AG09319 (cell line): ENCODE results near the gene SLC9A9.
A peak's percentile ranks its signal among the peaks of the same experiment; 100 is the strongest.

Experiments
- DNase-seq: peaks from one replicate; pipeline ENCODE4 v3.0.0-alpha.2; 2010; ENCODE audit warnings: low read depth; ENCODE audit errors: extremely low read depth
- TF ChIP-seq, protein P1 (sequence below): IDR thresholded peaks from 2 replicates; pipeline ENCODE4 v1.5.1; 2011; ENCODE audit warnings: low read depth, mild to moderate bottlenecking, inconsistent platforms, low read length, moderate library complexity

SLC9A9 gene

DNA sequence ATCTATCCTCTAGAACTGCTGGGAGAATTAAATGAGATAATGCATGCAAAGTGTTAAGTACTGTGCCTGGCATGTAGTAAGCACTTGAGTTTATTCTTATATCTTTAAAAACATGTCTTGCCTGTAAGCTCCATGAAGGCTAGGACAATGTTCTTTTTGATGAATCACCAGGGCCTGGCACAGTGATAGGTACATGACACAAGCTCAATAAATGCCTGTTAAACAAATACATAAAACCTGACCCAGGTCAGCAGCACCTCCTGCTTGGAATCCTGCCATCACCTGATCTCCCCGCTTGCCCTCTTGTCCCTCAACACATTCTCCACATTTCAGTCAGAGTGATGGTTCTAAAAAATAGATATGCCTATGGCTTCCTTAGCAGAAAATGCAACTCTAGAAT, 541.9 kb downstream of the SLC9A9 start:
- DNase-seq, result no peak
- TF ChIP-seq, protein P1, sequence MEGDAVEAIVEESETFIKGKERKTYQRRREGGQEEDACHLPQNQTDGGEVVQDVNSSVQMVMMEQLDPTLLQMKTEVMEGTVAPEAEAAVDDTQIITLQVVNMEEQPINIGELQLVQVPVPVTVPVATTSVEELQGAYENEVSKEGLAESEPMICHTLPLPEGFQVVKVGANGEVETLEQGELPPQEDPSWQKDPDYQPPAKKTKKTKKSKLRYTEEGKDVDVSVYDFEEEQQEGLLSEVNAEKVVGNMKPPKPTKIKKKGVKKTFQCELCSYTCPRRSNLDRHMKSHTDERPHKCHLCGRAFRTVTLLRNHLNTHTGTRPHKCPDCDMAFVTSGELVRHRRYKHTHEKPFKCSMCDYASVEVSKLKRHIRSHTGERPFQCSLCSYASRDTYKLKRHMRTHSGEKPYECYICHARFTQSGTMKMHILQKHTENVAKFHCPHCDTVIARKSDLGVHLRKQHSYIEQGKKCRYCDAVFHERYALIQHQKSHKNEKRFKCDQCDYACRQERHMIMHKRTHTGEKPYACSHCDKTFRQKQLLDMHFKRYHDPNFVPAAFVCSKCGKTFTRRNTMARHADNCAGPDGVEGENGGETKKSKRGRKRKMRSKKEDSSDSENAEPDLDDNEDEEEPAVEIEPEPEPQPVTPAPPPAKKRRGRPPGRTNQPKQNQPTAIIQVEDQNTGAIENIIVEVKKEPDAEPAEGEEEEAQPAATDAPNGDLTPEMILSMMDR, result no peak

- DNase-seq, result peak; percentile 66
- TF ChIP-seq, protein P1, result no peak
Measured at GRCh38 chr3:143302638-143303171, 545.6 kb downstream of the SLC9A9 start.

GRCh38 chr3:143301031-143301901, 547.0 kb downstream of the SLC9A9 start:
- TF ChIP-seq, protein P1, result no peak
- no peak for DNase-seq

DNA sequence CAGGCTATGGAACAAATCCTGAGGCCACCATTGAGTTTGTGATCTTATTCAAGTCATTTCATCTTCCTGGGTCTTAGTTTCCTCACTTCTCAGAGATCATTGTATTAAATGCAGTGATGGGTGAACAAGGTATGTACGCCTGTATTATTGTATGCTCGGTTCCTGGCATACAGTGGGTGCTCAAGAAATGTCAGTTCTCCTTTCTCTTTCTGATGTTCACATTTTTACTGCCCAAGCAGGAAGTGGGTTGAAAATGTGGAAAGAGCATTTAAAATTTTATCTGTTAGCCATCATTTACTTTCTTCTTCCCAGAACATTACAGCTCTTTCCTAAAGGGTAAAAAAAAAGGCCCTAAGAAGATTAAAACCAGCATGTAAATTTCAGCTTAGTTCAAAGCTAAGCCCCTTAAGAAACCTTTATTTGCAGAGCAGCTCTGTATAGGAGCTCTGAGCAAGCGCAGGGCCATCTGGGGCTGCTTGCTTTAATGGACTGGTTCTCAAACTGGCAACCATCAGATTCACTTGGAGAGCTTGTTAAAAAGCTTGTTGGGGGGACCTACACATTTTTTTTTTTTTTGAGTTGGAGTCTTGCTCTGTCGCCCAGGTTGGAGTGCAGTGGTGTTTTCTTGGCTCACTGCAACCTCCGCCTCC, 549.3 kb downstream of the SLC9A9 start:
- no peak for DNase-seq
- TF ChIP-seq, protein P1, result no peak

GRCh38 chr3:143298380-143298779, 549.9 kb downstream of the SLC9A9 start:
- no peak for DNase-seq
- TF ChIP-seq, protein P1, result no peak

DNA sequence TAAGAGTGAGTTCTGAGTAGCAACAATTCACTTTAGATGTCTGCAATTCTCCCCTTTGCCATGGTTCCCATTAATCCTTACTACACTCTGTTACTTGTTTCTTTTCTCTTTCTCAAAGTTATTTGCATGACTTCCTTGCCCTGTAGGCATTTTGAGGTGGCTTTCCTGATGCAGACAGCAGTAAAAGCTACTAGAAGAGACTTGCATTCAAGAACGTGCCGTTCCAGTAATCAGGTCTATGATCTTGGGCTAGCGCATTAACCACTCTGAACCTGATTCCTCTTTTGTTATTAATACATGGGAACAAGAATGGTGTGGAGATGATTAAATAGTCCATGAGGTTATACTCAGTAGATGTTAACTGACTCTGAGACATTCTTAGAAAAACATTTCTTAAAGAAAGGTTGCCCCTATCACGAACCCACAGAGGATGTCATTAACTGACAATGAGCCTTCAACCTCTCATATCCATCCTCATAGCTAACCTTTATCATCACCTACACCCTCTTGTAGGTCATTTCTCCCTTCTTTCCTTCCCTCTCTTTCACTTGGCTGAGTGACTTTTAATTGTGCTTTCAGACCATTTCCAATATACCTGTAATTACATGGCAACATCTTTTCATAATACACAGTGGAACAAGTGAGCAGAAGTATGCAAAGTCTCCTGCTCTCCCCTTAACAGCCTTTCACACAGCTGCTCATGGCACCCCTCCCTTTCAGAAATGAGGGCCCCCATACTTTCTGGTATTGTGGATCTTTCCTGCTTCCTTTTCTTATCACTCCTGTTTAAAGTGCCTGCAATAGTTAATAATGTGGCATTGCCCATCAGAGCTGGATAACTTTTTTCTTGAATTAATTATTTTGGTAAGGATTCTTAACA, 552.8 kb downstream of the SLC9A9 start:
- TF ChIP-seq, protein P1, result no peak

More for the DNA sequence above, 552.8 kb downstream of the SLC9A9 start:
- DNase-seq, result no peak
